H1 (cell line): ENCODE measurements around the gene TRIM38. TPM values are rescaled to one million over a fixed set of nuclear protein-coding genes. Genes with fewer than 3 reads are reported as not detected.

ENCODE experiments used
- CTCF ChIA-PET: fragments of 300-600 bp; sonication (Branson Sonifier 250); formaldehyde crosslinking; loops from one replicate; lab custom pipeline; 2021; ENCODE audit not compliant: partially characterized antibody; lab: Charles Lee
- POLR2A ChIA-PET: fragments of 300-600 bp; sonication (Branson Sonifier 250); formaldehyde crosslinking; loops from one replicate; lab custom pipeline; 2021; ENCODE audit warnings: inconsistent platforms; ENCODE audit not compliant: partially characterized antibody; lab: Charles Lee
- DNase-seq, 2 experiments: peaks; one replicate each; pipeline versions ENCODE4 v3.0.0 to v3.0.0-alpha.2; 2010 to 2022; ENCODE audit warnings: low spot score in 2 of 2, low read depth in 1 of 2, mixed read lengths in 1 of 2
- FAIRE-seq: peaks from 2 replicates; lab custom pipeline; 2011; peaks lifted over from hg19 to GRCh38; lab: Jason Lieb, UNC
- H2AFZ ChIP-seq: 2 replicates; pipeline ENCODE4 v1.8.1; 2012; ENCODE audit warnings: low read length, inconsistent platforms
- H2AK5ac ChIP-seq: 2 replicates; pipeline ENCODE4 v1.6.1; 2013; ENCODE audit warnings: low read depth, low read length
- H2BK120ac ChIP-seq: replicated peaks from 2 replicates; pipeline ENCODE3; 2013; ENCODE audit warnings: low read depth, low read length, inconsistent platforms
- H2BK12ac ChIP-seq: 2 replicates; pipeline ENCODE4 v1.6.1; 2013; ENCODE audit warnings: low read depth, low read length
- H2BK15ac ChIP-seq: 2 replicates; pipeline ENCODE4 v1.6.1; 2013; ENCODE audit warnings: low read length
- H2BK20ac ChIP-seq: 2 replicates; pipeline ENCODE4 v1.6.1; 2013; ENCODE audit warnings: low read length
- H2BK5ac ChIP-seq: 2 replicates; pipeline ENCODE4 v1.6.1; 2013; ENCODE audit warnings: low read depth, low read length
- H3K14ac ChIP-seq: 2 replicates; pipeline ENCODE4 v1.6.1; 2013; ENCODE audit warnings: inconsistent platforms; ENCODE audit not compliant: insufficient read length
- H3K18ac ChIP-seq: 2 replicates; pipeline ENCODE4 v1.6.1; 2013; ENCODE audit warnings: low read length; ENCODE audit errors: extremely low read depth
- H3K23ac ChIP-seq: 2 replicates; pipeline ENCODE4 v1.6.1; 2013; ENCODE audit warnings: inconsistent platforms; ENCODE audit not compliant: insufficient read length
- H3K23me2 ChIP-seq: 2 replicates; pipeline ENCODE4 v1.6.1; 2013; ENCODE audit warnings: low read depth, low read length
- H3K27ac ChIP-seq: 2 replicates; pipeline ENCODE4 v1.6.1; 2011; ENCODE audit warnings: low read depth, low read length, inconsistent platforms
- H3K27me3 ChIP-seq, 4 experiments: replicated peaks in 1 of 4; 1 replicate in 1 of 4; 2 replicates in 3 of 4; pipeline versions ENCODE4 v1.6.1 to v1.8.1; 2011 to 2013; ENCODE audit warnings: low read length in 3 of 4, mild to moderate bottlenecking in 3 of 4, inconsistent platforms in 2 of 4, mixed read lengths in 2 of 4, moderate library complexity in 1 of 4; ENCODE audit not compliant: control insufficient read depth in 3 of 4, insufficient read depth in 3 of 4; ENCODE audit errors: extremely low read depth in 1 of 4
- H3K36me3 ChIP-seq, 4 experiments: 2 replicates each; pipeline versions ENCODE4 v1.6.1 to v1.8.1; 2011 to 2013; ENCODE audit warnings: mild to moderate bottlenecking in 4 of 4, low read length in 3 of 4, moderate library complexity in 2 of 4, control low read depth in 1 of 4, inconsistent platforms in 1 of 4; ENCODE audit not compliant: insufficient read depth in 4 of 4, control insufficient read depth in 2 of 4
- H3K4ac ChIP-seq: replicated peaks from 2 replicates; pipeline ENCODE3; 2013; ENCODE audit warnings: low read length, low read depth, mixed read lengths, inconsistent platforms; ENCODE audit not compliant: insufficient read length
- H3K4me1 ChIP-seq, 4 experiments: replicated peaks in 1 of 4; 1 replicate in 1 of 4; 2 replicates in 3 of 4; pipeline versions ENCODE4 v1.6.1 to v1.8.1; 2011 to 2013; ENCODE audit warnings: low read length in 3 of 4, inconsistent platforms in 2 of 4, mixed read lengths in 1 of 4; ENCODE audit not compliant: insufficient read depth in 4 of 4, control insufficient read depth in 3 of 4
- H3K4me2 ChIP-seq, 2 experiments: 2 replicates each; pipeline versions ENCODE4 v1.6.1 to v1.8.1; 2011 to 2013; ENCODE audit warnings: low read depth in 2 of 2, low read length in 2 of 2, control low read depth in 1 of 2, inconsistent platforms in 1 of 2, mild to moderate bottlenecking in 1 of 2; ENCODE audit not compliant: insufficient read depth in 1 of 2
- H3K4me3 ChIP-seq, 4 experiments: fragments of 200-600, 300-600 bp in 1 of 4; sonication (generic), shearing (Covaris generic), sonication (Bioruptor Twin) in 1 of 4; 2 replicates each; pipeline versions ENCODE4 v1.5.1 to v1.8.1; 2011 to 2016; ENCODE audit warnings: low read length in 4 of 4, low read depth in 3 of 4, control low read depth in 2 of 4, inconsistent platforms in 2 of 4, mild to moderate bottlenecking in 2 of 4, mixed read lengths in 1 of 4, moderate library complexity in 1 of 4; ENCODE audit not compliant: insufficient read depth in 2 of 4; ENCODE audit errors: extremely low read depth in 1 of 4
- H3K56ac ChIP-seq: replicated peaks from 2 replicates; pipeline ENCODE3; 2013; ENCODE audit warnings: low read depth, mild to moderate bottlenecking, mixed read lengths, low read length, inconsistent platforms; ENCODE audit not compliant: insufficient read length
- H3K79me1 ChIP-seq: 2 replicates; pipeline ENCODE4 v1.6.1; 2013; ENCODE audit warnings: low read depth, low read length, control low read depth
- H3K79me2 ChIP-seq, 2 experiments: 2 replicates each; pipeline versions ENCODE4 v1.6.1 to v1.8.1; 2012 to 2013; ENCODE audit warnings: low read length in 2 of 2, mild to moderate bottlenecking in 2 of 2, inconsistent platforms in 1 of 2; ENCODE audit not compliant: insufficient read depth in 2 of 2, control insufficient read depth in 1 of 2
- H3K9ac ChIP-seq, 4 experiments: replicated peaks in 1 of 4; 1 replicate in 1 of 4; 2 replicates in 3 of 4; pipeline versions ENCODE4 v1.6.1 to v1.8.1; 2011 to 2013; ENCODE audit warnings: low read depth in 3 of 4, low read length in 3 of 4, control low read depth in 2 of 4, mild to moderate bottlenecking in 2 of 4, moderate library complexity in 2 of 4, inconsistent platforms in 1 of 4; ENCODE audit errors: extremely low read depth in 1 of 4
- H3K9me3 ChIP-seq, 2 experiments: 2 replicates each; pipeline versions ENCODE4 v1.6.1 to v1.8.1; 2012 to 2013; ENCODE audit warnings: mild to moderate bottlenecking in 2 of 2, moderate library complexity in 2 of 2, control low read depth in 1 of 2, inconsistent platforms in 1 of 2, low read depth in 1 of 2, low read length in 1 of 2, mixed read lengths in 1 of 2; ENCODE audit not compliant: insufficient read depth in 2 of 2
- H4K20me1 ChIP-seq, 2 experiments: replicated peaks in 1 of 2; 2 replicates each; pipeline versions ENCODE3 to v1.8.1; 2011 to 2013; ENCODE audit warnings: inconsistent platforms in 2 of 2, low read length in 2 of 2, mild to moderate bottlenecking in 1 of 2; ENCODE audit not compliant: insufficient read depth in 2 of 2, control insufficient read depth in 1 of 2
- H4K5ac ChIP-seq: 2 replicates; pipeline ENCODE4 v1.6.1; 2013; ENCODE audit warnings: low read length, low read depth, mixed read lengths, inconsistent platforms; ENCODE audit not compliant: insufficient read length
- H4K8ac ChIP-seq: 2 replicates; pipeline ENCODE4 v1.8.0; 2013; ENCODE audit warnings: mild to moderate bottlenecking, moderate library complexity, low read length, inconsistent platforms; ENCODE audit not compliant: insufficient read depth; ENCODE audit errors: extremely low read depth
- H4K91ac ChIP-seq: replicated peaks from 2 replicates; pipeline ENCODE3; 2013; ENCODE audit warnings: low read length, mixed read lengths, inconsistent platforms; ENCODE audit not compliant: insufficient read length
- ASH2L ChIP-seq: fragments of 200-600, 300-600 bp; sonication (generic); IDR thresholded peaks from one replicate; pipeline ENCODE4 v1.7.1; 2017; ENCODE audit warnings: low read length
- CEBPB ChIP-seq: IDR thresholded peaks from 2 replicates; pipeline ENCODE4 v1.6.1; 2012; ENCODE audit warnings: low read depth, low read length
- MAFK ChIP-seq: IDR thresholded peaks from 2 replicates; pipeline ENCODE4 v1.6.1; 2012; ENCODE audit warnings: low read depth, mild to moderate bottlenecking, improper control_type of control experiment, low read length
- SP4 ChIP-seq: IDR thresholded peaks from 2 replicates; pipeline ENCODE4 v1.6.1; 2012; ENCODE audit warnings: low read length, inconsistent platforms
- WGBS, 2 experiments: shearing (Covaris generic) in 1 of 2; methylation state at CpG; one replicate each; pipeline versions ENCODE4 v1.1.6 to v1.1.7; 2013 to 2015; ENCODE audit warnings: low lambda C conversion rate in 2 of 2, mixed read lengths in 2 of 2, inconsistent platforms in 1 of 2, low coverage in 1 of 2, missing lambda C conversion rate in 1 of 2; ENCODE audit not compliant: insufficient replicate concordance in 2 of 2, insufficient coverage in 1 of 2, insufficient read length in 1 of 2; ENCODE audit errors: extremely low coverage in 1 of 2, missing lambda C conversion rate in 1 of 2; 5-methylcytosine and 5-hydroxymethylcytosine counted together
- polyA plus RNA-seq, 7 experiments: library from polyadenylated mRNA; depleted of rRNA in 3 of 7; stranded (reverse) in 5 of 7; unstranded in 2 of 7; fragments of >200 nt in 5 of 7; fragments of 200-250 nt in 2 of 7; gene quantifications; 1 replicate in 5 of 7; 2 replicates in 1 of 7; 4 replicates in 1 of 7; pipeline versions ENCODE4 v1.2.1 to v1.2.3, GENCODE V29; 2011 to 2013; ENCODE audit warnings: missing spikeins in 2 of 7, mixed read lengths in 2 of 7
- total RNA-seq: library from RNA; stranded (reverse); fragmentation: NEBNext Ultra II Directional; extraction: Animal tissue kit (Norgen Biotek cat#: 25700); gene quantifications from 2 replicates; pipeline ENCODE4 v1.2.1, GENCODE V29; 2021

Gene TRIM38
- total and polyA plus RNA-seq, 2 of the 8 experiments (the other 6 are each of a cell fraction or from before 2014, with no cell fraction given), result 0.43 to 0.56 TPM

GRCh38 chr6:26012061-26012460 lies 49.5 kb downstream of the TRIM38 start:
- TF ChIP-seq CEBPB (no peak), SP4 (no peak), MAFK (no peak), ASH2L (no peak)
- Histone ChIP-seq H3K18ac (no peak overlapping the region), H3K23me2 (no peaks in the 10 kb centered on the region), H2BK15ac (no peak overlapping the region), H3K4me3 (no peak overlapping the region), H3K79me1 (no peaks in the 10 kb centered on the region), H3K56ac (no peak overlapping the region), H4K20me1 (no peaks in the 10 kb centered on the region), H3K36me3 (no peaks in the 10 kb centered on the region; a peak in 1 of 8 replicates), H3K23ac (no peak overlapping the region), H2AK5ac (no peak overlapping the region), H3K9ac (no peak overlapping the region), H3K27me3 (no peaks in the 10 kb centered on the region), H3K14ac (no peak overlapping the region), H3K79me2 (no peaks in the 10 kb centered on the region), H2AFZ (no peak overlapping the region), H2BK120ac (no peak overlapping the region), H3K9me3 (no peaks in the 10 kb centered on the region), H2BK5ac (no peak overlapping the region), H3K27ac (no peak overlapping the region), H4K5ac (no peak overlapping the region), H3K4ac (no peak overlapping the region), H4K91ac (no peak overlapping the region), H4K8ac (no peak overlapping the region), H3K4me1 (no peaks in the 10 kb centered on the region; a peak in 1 of 7 replicates), H2BK20ac (no peak overlapping the region), H3K4me2 (no peak overlapping the region), H2BK12ac (no peak overlapping the region)
- CTCF ChIA-PET, result interaction anchor here (0.6 to 8.9 kb wide), 4 partner anchors 9 to 333 kb away, joined by 3 to 67 read pairs (median 4); no protein-coding TSS in a partner anchor
- FAIRE-seq (no peak), DNase-seq (no peak)
- 92% methylated on average over 2 of the region's 2 CpGs; no CpG with 5 or more reads in 1 of the 2 experiments for WGBS, 2 experiments
- POLR2A ChIA-PET, result interaction anchor here (7.5 to 32.8 kb wide), 2 partner anchors 8 to 33 kb away, joined by 87 to 1982 read pairs; a partner anchor contains a TSS
